Esophagus (tissue), 2 donors: Measurements from ENCODE around the gene LY9. TPM values are rescaled to one million over a fixed set of nuclear protein-coding genes. Genes with fewer than 3 reads are reported as not detected.

ENCODE experiments used
- H3K27ac ChIP-seq, 2 donors: one replicate each; pipeline ENCODE4 v1.5.1; 2013; ENCODE audit warnings: low read depth in 2 of 2, mild to moderate bottlenecking in 2 of 2, inconsistent platforms in 1 of 2, low read length in 1 of 2, moderate library complexity in 1 of 2
- H3K27me3 ChIP-seq, 2 donors: one replicate each; pipeline ENCODE4 v1.6.1; 2013; ENCODE audit warnings: low read length in 2 of 2, control low read depth in 1 of 2, mild to moderate bottlenecking in 1 of 2; ENCODE audit not compliant: insufficient read depth in 2 of 2, control insufficient read depth in 1 of 2
- H3K36me3 ChIP-seq, 2 donors: one replicate each; pipeline ENCODE4 v1.6.1; 2013; ENCODE audit warnings: low read length in 1 of 2; ENCODE audit not compliant: control insufficient read depth in 2 of 2, insufficient read depth in 2 of 2
- H3K4me1 ChIP-seq, 2 donors: one replicate each; pipeline ENCODE4 v1.6.1; 2013; ENCODE audit warnings: low read length in 1 of 2; ENCODE audit not compliant: control insufficient read depth in 2 of 2, insufficient read depth in 2 of 2
- H3K4me3 ChIP-seq, 2 donors: one replicate each; pipeline ENCODE4 v1.5.1; 2013; ENCODE audit warnings: low read length in 2 of 2, mild to moderate bottlenecking in 2 of 2, low read depth in 1 of 2, moderate library complexity in 1 of 2
- H3K9me3 ChIP-seq, 2 donors: one replicate each; pipeline ENCODE4 v1.6.1; 2013; ENCODE audit warnings: mild to moderate bottlenecking in 2 of 2, low read depth in 1 of 2, low read length in 1 of 2, moderate library complexity in 1 of 2; ENCODE audit not compliant: control insufficient read depth in 2 of 2, insufficient read depth in 1 of 2
- WGBS, 2 donors: extraction: QIAGEN DNeasy Blood & Tissue Kit; methylation state at CpG; one replicate each; pipeline ENCODE4 v1.1.7; 2013; 5-methylcytosine and 5-hydroxymethylcytosine counted together
- polyA plus RNA-seq, 2 donors: library from polyadenylated mRNA; stranded (reverse); fragments of 200-250 nt; gene quantifications; one replicate each; pipeline ENCODE4 v1.2.3, GENCODE V29; 2013
- donor health status: healthy with polysubstance abuse.
- donor health status: Bipolar disorder and iron deficiency.

The LY9 gene
- polyA plus RNA-seq, 2 donors, result 0.54 to 0.73 TPM

DNA sequence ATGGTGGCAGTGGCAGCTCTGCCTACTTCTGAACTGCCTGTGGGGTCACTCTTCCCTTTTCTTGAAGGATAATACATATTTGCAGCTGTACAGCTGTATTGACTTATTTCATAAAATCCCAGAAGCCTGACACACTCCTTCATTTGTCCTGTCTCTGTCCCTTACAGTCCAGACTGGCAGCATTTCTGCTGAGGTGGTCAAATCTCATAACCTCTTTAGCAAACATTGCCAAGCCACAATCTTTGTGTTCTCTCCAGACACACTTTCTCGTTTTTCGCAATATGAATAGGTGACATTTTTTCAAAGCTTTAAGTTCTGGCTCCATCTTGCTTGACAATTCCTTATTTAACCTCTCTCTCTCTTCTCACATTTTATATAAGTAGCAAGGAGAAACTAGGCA is 15.2 kb downstream of the LY9 start:
- H3K4me1 ChIP-seq, result no peaks in the 10 kb centered on the region
- 78 to 85% methylated on average over 2 of the region's 2 CpGs for WGBS, 2 donors
- H3K4me3 ChIP-seq, result no peak overlapping the region
- H3K27ac ChIP-seq, result no peak overlapping the region
- H3K36me3 ChIP-seq, result no peaks in the 10 kb centered on the region
- H3K27me3 ChIP-seq, result no peaks in the 10 kb centered on the region
- H3K9me3 ChIP-seq, result peaks cover 3 to 8% of the 10 kb centered on the region in 2 donors

DNA sequence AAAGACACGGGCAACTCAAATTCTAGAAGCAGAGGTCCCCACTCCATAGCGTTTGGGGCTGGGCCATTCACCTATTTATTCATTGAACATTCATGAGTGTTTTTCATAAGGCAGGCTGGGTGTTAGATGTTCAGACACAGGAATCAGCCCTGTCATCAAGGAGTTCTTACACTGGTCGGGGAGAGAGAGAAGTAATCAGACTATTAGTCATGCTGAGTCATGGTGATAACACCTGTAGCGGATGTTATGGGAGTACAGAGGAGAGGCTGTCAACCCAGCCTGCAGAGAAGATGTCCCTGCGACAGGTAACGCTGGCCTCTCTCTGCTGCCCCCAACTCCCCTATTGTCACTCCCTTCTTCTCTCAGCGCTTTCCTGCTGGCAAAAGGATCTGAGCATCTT is 17.2 kb downstream of the LY9 start:
- Histone ChIP-seq H3K27me3 (no peaks in the 10 kb centered on the region), H3K9me3 (peaks cover 0 to 3% of the 10 kb centered on the region in 2 donors), H3K4me3 (no peak overlapping the region), H3K4me1 (no peaks in the 10 kb centered on the region), H3K36me3 (no peaks in the 10 kb centered on the region), H3K27ac (no peak overlapping the region)
- 71 to 75% methylated on average over 7 of the region's 7 CpGs for WGBS, 2 donors

DNA sequence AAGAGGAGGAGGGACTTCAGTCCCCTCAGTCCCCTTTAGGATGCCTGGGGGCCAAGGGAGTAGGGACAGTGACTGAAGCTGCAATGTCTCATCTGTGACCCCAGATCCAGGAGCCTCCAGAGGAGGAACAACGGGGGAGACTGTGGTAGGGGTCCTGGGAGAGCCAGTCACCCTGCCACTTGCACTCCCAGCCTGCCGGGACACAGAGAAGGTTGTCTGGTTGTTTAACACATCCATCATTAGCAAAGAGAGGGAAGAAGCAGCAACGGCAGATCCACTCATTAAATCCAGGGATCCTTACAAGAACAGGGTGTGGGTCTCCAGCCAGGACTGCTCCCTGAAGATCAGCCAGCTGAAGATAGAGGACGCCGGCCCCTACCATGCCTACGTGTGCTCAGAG is 18.3 kb downstream of the LY9 start:
- no peaks in the 10 kb centered on the region for H3K27me3 ChIP-seq
- H3K4me3 ChIP-seq, result no peak overlapping the region
- H3K36me3 ChIP-seq, result no peaks in the 10 kb centered on the region
- H3K9me3 ChIP-seq, result no peaks in the 10 kb centered on the region
- no peak overlapping the region for H3K27ac ChIP-seq
- WGBS, 2 donors, result 84 to 88% methylated on average over 6 of the region's 6 CpGs
- H3K4me1 ChIP-seq, result no peaks in the 10 kb centered on the region

DNA sequence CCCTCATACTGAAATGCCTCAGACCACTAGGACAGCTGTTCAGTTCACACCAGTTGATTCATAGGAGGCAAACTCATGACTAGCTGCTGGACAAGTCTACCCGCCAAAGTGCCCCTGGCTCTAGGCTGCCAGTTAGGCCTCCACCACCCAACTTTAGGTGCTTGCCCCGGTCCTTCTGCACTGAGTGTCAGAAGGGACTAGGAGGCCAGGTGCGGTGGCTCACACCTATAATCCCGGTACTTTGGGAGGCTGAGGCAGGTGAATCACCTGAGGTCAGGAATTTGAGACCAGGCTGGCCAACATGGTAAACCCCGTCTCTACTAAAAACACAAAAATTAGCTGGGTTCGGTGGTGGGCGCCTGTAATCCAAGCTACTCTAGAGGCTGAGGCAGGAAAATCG is 18.9 kb downstream of the LY9 start:
- no peaks in the 10 kb centered on the region for H3K4me1 ChIP-seq

DNA sequence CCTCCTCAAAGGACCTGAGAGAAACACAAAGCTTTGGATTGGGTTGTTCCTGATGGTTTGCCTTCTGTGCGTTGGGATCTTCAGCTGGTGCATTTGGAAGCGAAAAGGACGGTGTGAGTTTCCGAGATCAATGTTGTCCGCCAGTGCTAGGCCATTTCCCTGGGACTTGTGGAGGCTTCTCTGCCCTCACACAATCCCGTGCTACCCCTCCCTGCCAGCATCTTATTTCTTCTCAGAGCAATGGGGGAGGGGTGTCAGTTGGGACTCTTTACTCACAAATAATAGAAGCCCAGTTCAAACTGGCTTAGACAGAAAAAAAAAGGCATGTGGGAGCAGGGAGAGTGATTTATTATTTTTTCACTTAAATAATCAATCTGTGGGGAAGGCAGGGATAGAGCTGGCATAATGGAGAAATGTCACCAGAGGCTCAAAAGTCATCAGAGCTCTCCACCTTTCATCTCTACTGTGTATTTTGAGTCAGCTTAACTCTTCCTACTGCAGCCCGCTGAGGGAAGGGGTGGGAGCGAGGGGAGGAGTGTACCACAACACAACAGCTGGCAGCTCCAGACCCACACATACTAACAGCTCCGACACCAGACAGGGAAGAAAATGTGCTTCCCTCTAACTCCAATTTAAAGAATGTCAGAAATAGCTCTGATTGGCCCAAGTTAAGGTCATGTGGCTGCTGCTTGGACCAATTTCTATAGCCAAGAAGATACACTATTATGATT is 22.4 kb downstream of the LY9 start:
- WGBS, 2 donors, result 60% methylated on average over 9 of the region's 9 CpGs

More for the DNA sequence above, 18.9 kb downstream of the LY9 start:
- Histone ChIP-seq H3K9me3 (no peaks in the 10 kb centered on the region), H3K27ac (no peak overlapping the region), H3K36me3 (no peaks in the 10 kb centered on the region), H3K27me3 (no peaks in the 10 kb centered on the region), H3K4me3 (no peak overlapping the region)
- WGBS, 2 donors, result 87 to 97% methylated on average over 8 of the region's 8 CpGs

DNA sequence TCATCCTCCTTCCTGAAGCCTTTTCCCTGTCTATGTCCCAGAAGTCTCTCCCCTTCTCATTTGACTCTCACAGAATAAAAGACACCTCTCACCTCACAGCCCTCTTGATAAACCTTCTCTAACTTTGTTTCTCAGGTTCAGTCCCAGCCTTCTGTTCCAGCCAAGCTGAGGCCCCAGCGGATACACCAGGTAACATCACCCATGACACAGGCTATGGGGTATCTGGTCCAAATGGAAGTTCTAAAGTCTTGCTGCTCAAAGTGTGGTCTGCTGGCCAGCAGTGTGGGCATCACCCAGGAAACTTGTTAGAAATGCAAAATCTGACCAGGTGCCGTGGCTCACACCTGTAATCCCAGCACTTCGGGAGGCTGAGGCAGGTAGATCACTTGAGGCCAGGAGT is 23.2 kb downstream of the LY9 start:
- H3K9me3 ChIP-seq, result no peaks in the 10 kb centered on the region
- no peak overlapping the region for H3K27ac ChIP-seq
- H3K27me3 ChIP-seq, result no peaks in the 10 kb centered on the region
- 77 to 78% methylated on average over 3 of the region's 3 CpGs for WGBS, 2 donors
- no peak overlapping the region for H3K4me3 ChIP-seq
- no peaks in the 10 kb centered on the region for H3K4me1 ChIP-seq
- no peaks in the 10 kb centered on the region for H3K36me3 ChIP-seq

More for the DNA sequence above, 22.4 kb downstream of the LY9 start:
- H3K9me3 ChIP-seq, result no peaks in the 10 kb centered on the region
- no peak overlapping the region for H3K27ac ChIP-seq
- no peaks in the 10 kb centered on the region for H3K36me3 ChIP-seq
- no peak overlapping the region for H3K4me3 ChIP-seq
- no peaks in the 10 kb centered on the region for H3K4me1 ChIP-seq
- H3K27me3 ChIP-seq, result no peaks in the 10 kb centered on the region

DNA sequence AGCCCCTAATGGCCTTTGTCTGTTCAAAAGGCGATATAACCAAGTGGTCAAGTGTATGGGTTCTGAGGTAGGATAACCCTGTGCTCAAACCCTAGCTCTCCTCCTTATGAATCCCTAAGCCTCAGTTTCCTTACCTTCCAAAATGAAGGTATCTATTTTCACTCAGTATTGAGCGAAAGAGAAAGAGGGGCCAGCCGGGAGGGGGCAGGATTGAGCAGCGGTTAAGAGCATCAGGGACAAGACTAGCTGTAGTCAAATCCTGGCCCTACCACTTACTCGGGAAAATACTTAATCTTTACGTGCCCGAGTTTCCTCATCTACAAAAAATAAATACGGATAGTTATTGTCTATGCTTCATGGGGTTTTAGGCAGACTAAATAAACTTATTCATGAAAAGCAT is 25.7 kb downstream of the LY9 start:
- no peak overlapping the region for H3K27ac ChIP-seq
- H3K4me3 ChIP-seq, result no peak overlapping the region
- H3K9me3 ChIP-seq, result no peaks in the 10 kb centered on the region
- no peaks in the 10 kb centered on the region for H3K27me3 ChIP-seq
- 81 to 83% methylated on average over 8 of the region's 8 CpGs for WGBS, 2 donors
- no peaks in the 10 kb centered on the region for H3K4me1 ChIP-seq
- no peaks in the 10 kb centered on the region for H3K36me3 ChIP-seq

DNA sequence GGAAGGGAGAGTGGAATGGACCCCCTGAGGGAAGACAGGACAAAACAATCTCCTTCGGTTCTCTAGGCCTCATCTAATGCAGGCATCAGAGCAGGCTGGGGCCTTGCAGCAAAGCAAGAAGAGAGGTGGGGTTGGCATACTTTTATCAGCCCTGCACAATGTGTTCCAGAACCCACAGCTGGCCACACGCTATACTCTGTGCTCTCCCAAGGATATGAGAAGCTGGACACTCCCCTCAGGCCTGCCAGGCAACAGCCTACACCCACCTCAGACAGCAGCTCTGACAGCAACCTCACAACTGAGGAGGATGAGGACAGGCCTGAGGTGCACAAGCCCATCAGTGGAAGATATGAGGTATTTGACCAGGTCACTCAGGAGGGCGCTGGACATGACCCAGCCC is 27.3 kb downstream of the LY9 start:
- no peaks in the 10 kb centered on the region for H3K36me3 ChIP-seq
- 85% methylated on average over 3 of the region's 3 CpGs for WGBS, 2 donors
- H3K4me3 ChIP-seq, result no peak overlapping the region
- H3K9me3 ChIP-seq, result no peaks in the 10 kb centered on the region
- no peaks in the 10 kb centered on the region for H3K27me3 ChIP-seq
- no peak overlapping the region for H3K27ac ChIP-seq
- no peaks in the 10 kb centered on the region for H3K4me1 ChIP-seq

DNA sequence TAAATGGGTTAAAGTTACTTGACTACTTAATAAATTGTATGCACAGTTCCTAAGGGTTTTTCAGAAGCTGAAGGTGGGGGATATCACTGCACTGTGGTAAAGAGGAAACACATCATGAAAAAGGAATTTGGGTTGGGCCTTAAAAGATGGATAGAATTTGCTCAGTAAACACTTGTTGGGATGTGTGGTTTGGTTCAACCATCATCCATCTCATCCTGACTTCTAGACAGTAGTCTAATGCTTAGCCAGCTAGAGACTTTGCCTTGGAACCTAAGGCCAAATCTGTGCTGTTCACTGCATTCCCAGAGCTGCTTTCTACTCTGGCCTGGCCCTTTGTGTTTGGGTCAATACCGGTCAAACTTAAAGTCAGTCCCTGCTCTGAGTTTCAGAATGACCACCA is 30.6 kb downstream of the LY9 start:
- Histone ChIP-seq H3K27me3 (no peaks in the 10 kb centered on the region), H3K9me3 (no peaks in the 10 kb centered on the region), H3K4me3 (no peak overlapping the region), H3K36me3 (no peaks in the 10 kb centered on the region), H3K4me1 (no peaks in the 10 kb centered on the region), H3K27ac (no peak overlapping the region)
- WGBS, 2 donors, result 87 to 90% methylated on average over 1 of the region's 1 CpG

DNA sequence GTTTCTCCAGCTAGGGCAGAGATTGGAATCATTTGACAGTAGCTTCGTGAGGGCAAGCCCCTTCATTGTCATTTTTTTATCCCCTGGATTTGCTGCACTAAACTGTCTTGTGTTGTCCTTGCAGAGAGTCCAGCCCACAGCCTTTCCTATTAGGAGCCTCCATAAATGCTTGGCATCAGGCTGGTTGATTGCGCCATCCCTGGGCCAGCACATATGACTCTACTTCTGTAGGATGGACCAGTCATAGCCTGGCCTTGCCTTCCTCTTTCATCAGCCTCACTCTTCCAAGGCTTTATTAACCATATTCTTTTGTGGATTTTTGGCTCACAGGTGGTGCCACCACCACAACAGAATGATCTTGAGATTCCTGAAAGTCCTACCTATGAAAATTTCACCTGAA is 31.4 kb downstream of the LY9 start:
- no peaks in the 10 kb centered on the region for H3K9me3 ChIP-seq
- no peak overlapping the region for H3K4me3 ChIP-seq
- WGBS, 2 donors, result 87 to 95% methylated on average over 2 of the region's 2 CpGs
- no peaks in the 10 kb centered on the region for H3K27me3 ChIP-seq
- no peak overlapping the region for H3K27ac ChIP-seq
- no peaks in the 10 kb centered on the region for H3K36me3 ChIP-seq
- no peaks in the 10 kb centered on the region for H3K4me1 ChIP-seq
